Transverse colon (tissue), 3 donors: ENCODE data around the gene BLOC1S5.

Source experiments
- EP300 ChIP-seq: sonication (generic); formaldehyde crosslinking; IDR thresholded peaks from one replicate; pipeline ENCODE4 v1.6.1; 2017; ENCODE audit warnings: antibody characterized with exemption, low read depth
- POLR2AphosphoS5 ChIP-seq, 3 donors: sonication (generic); formaldehyde crosslinking; IDR thresholded peaks; one replicate each; pipeline ENCODE4 v1.6.1; 2016; ENCODE audit warnings: antibody characterized with exemption in 3 of 3

DNA sequence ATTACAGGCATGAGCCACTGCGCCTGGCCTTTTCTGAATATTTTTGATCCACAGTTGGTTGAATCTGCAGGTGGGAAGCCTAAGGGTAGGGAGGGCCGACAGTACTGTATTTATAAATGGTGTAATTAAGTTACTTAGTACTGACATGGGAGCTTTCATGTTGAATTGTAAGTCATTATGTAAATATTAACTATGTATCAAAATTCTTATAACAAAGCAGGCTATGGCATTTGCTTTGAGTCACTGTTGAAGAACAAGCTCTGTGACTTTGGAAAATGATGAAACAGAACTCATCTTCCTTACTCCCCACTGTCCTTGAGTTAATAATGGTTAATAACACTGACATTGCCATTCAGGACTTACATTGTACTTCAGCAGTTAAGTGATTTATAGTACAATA lies 90.6 kb downstream of the BLOC1S5 start:
- TF ChIP-seq EP300 (no peak), POLR2AphosphoS5 (IDR thresholded peaks at IDR 0.05) (no peak)
